GM18520 (cell line): ENCODE measurements around the gene MED22.
"Not testable (repeated sequence)": the region's sequence is repeated elsewhere in the genome, so short reads cannot be mapped to it uniquely, and the experiment has no call there.

ENCODE experiments used
- ATAC-seq: cut with Tn5 transposase; IDR thresholded peaks from one replicate; pipeline ENCODE4 v1.9.1; 2021; ENCODE audit not compliant: unreplicated experiment

MED22 gene

DNA sequence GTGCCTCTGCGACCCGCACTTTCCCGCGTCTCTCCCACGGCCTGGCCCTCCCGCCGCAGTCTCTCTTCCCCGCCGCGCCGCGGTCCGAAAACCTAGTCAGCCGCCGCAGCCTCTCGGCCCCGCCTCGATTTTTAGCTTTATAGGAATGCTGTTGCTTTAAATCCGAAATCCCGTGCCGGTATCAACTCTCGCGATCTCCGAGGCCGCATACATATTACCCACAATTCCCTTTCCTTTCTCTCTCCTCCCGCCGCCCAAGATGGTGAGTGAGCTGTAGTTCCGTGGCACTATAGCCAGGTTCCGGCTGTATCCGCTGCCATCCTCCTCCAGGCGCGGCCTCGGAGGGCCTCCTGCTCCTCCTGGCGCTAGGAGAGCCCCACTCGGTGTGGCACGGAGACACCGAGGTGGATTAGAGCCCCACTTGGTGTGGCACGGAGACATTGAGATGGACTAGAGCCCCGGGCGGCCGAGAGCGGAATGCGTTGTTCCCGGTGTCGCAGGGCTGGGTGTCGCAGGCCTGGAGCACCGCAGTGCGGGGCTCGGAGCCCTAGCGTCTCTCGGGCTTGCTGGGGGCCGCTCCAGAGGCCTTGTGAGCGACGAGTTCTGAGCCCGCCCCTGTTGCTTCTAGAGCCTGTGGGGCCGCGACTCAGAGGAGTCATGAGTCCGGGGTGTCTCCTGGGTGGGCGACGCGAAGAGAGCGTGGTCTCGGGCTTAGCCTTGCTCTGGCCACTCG is at the start of gene MED22, which contains the start of gene RPL7A:
Gene MED22, minus strand, starts transcription at position 147 of the 733 bp plus-strand sequence. CDS start 1,469 bp downstream, outside the sequence.
Gene RPL7A, plus strand, starts transcription at position 234 of the 733 bp plus-strand sequence. Its CDS starts 26 bp downstream, at position 260.
- ATAC-seq, result peak; percentile 58

DNA sequence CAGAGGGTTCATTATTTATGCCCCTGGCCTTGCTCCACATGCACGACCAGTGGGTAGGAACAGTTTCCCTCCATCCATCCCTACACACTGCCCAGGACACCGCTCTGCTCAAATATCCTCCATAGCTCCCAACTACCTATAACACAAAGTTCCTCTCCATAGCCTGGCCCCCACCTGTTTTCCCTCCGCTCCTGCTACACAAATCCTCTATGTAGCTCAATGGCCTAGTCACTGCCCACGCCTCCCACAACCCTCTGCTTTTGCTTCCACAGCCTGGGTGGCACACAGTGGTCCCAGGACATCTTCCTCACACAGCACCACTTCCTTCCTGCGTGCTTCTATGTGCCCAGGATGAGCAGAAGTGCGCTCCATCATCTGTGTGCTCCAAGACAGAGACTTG is 49.4 kb upstream of the MED22 start:
- no peak for ATAC-seq

- ATAC-seq, result no peak
Observed at GRCh38 chr9:133396952-133397351, 49.0 kb upstream of the MED22 start.

- no peak for ATAC-seq
Observed at GRCh38 chr9:133394687-133395271, 46.8 kb upstream of the MED22 start.

DNA sequence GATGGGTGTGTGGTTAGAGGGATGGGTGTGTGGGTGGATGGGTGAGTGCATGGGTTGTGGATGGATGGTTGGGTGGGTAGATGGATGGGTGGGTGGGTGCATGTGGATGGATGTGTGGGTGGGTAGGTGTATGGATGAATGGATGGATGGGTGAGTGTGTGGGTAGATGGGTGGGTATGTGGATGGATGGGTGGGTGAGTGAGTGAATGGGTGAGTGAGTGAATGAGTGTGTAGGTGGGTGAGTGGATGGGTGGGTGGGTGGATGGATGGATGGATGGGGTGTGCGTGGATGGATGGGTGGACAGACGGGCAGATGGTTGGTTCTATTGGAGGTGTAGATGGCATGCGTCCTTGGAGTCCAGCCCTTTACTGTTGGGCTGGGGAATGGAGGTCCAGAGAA is 45.5 kb upstream of the MED22 start:
- ATAC-seq, result no peak

- ATAC-seq, result not testable (repeated sequence)
Observed at GRCh38 chr9:133392308-133392707, 44.4 kb upstream of the MED22 start.

GRCh38 chr9:133391449-133391848 is 43.5 kb upstream of the MED22 start:
- not testable (repeated sequence) for ATAC-seq

DNA sequence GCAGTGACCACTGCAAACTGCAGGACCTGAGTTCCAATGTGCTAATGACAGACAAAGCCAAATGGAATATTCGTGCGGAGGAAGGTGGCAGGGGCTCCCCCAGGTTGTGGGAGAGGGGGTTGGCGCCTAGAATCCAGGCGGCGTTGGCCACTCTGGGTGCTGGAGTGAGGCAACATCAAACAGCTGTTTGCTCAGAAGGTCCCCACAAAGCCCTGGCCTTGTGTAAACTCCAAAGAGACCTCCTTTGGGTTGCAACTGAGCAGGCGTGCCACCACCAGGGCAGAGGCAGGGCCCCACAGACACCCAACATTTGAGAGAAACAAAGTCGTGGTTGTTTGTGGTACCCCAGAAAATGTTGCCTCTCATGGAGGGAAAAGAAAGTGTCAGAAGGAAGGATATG is 42.8 kb upstream of the MED22 start:
- ATAC-seq, result no peak

- no peak for ATAC-seq
Observed at GRCh38 chr9:133389562-133389961, 41.6 kb upstream of the MED22 start.

- ATAC-seq, result no peak
Observed at GRCh38 chr9:133389025-133389557, 41.2 kb upstream of the MED22 start.

DNA sequence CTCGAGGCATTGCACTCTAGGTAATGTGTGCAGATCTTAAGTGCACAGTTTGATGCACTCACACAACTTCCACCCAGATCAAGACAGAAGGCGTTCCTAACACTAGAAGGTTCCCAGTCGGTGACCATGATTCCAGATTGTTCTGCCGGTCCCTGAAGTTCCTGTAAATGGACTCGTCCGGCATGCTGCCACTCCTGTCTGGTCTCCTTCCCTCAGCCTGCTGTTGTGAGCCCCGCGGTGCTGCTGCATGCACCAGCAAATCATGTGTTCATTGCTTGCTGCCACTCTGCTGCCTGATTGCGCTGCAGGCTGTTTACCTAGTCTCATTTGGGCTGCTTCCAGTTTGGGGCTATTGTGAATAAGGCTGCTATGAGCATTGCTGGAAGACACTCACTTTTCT is 39.7 kb upstream of the MED22 start:
- no peak for ATAC-seq

- no peak for ATAC-seq
Observed at GRCh38 chr9:133386338-133386737, 38.4 kb upstream of the MED22 start.

- no peak for ATAC-seq
Observed at GRCh38 chr9:133385452-133385851, 37.5 kb upstream of the MED22 start.

DNA sequence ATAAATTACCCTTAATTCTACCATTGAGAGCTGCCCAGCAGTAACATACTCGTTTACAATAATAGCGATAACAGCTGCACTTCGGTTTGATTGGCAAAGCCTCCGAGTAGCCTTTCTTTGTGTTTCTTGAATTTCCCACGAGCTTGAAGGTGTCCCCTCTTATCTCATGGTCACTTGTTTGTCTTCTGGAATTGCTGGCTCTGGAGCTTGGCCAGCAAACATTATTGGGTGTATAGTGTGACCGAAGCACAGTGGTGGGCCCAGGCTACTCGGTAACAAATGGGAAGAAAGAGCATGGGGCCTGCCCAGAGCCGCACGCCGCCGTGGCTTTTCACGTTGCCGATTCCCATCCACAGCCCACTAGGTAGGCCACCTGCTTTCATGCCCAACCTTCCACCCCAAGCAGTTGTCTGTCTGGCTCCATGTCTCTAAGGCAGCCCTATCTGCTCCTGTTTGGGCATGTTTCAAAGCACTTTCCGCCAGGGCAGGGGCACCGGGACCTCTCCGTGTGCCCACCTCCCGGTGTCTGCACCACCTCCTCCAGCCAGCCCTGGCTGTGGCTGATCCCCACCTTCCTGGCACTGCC is 36.9 kb upstream of the MED22 start:
- ATAC-seq, result no peak

DNA sequence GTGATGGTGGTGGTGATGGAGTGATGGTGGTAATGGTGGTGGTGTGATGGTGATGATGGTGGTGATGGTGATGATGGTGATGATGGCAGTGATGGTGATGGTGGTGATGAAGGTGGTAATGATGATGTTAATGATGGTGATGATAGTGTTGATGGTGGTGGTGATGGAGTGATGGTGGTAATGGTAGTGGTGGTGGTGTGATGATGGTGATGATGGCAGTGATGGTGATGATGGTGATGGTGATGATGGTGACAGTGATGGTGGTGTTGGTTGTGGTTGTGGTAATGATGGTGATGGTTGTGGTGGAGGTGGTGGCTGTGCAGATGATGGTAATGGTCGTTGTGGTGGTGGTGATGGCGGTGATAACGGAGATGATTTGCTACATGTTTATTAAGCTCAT is 35.5 kb upstream of the MED22 start:
- no peak for ATAC-seq

- ATAC-seq, result no peak
Observed at GRCh38 chr9:133382507-133383141, 34.7 kb upstream of the MED22 start.

DNA sequence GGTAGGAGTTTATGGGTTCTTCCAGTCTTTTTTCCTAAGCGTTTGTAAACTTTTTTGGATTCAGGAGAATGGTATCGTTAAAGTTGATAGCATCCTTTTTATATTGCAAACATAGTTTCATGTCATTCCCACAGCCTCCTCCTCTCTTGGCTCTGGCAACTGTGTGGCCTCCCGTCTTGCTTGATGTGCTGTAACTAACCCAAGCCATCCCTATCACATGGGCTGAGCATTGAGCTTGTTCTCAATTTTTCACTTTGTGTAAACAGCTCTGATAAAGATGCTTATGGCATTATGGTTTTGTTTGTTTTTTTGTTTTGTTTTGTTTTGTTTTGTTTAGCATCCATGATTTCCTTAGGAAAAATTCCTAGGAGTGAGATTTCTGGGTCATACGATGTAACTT is 32.8 kb upstream of the MED22 start:
- ATAC-seq, result no peak

DNA sequence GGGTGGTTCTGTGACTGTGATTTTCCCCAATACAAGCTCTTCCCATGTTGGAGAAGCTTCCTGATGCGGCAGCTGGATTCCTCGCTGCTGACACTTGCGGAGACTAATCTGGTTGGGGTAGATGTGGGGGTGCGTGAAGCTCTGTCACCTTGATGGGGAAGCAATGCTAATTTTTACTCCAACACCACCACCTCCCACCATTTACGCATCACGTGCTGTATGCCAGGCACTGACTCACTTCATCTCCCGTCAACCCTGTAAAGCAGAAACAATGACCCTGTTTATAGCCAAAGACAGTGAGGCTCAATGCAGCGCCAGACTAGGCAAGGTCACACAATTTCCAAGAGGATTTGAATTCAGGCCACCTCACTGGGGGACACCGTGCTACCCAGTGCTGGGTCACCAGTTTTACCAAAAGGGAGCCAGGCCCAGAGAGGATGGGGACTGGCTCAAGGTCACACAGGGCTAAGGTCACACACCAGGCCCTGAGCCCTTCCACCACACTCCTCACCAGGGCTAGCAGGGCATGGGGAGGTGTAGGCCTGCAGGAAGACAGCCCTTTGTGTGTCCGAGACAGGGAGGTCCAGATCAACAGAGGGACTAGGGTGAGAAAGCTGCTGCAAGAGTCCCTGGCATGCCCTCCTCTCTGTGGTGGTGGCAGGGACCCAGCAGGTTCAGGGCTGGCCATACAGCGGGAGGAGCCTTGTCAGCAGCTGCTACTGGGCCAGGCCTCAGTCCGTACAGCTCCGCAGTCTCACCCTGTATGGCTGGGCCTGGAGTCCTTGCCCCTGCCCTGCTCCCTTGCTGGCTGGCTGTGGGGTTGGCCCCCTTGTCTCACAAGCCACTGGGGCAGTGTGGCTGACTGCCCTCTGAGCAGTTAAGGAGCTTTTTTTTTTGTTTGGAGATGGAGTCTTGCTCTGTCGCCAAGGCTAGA is 31.5 kb upstream of the MED22 start:
- ATAC-seq, result no peak

DNA sequence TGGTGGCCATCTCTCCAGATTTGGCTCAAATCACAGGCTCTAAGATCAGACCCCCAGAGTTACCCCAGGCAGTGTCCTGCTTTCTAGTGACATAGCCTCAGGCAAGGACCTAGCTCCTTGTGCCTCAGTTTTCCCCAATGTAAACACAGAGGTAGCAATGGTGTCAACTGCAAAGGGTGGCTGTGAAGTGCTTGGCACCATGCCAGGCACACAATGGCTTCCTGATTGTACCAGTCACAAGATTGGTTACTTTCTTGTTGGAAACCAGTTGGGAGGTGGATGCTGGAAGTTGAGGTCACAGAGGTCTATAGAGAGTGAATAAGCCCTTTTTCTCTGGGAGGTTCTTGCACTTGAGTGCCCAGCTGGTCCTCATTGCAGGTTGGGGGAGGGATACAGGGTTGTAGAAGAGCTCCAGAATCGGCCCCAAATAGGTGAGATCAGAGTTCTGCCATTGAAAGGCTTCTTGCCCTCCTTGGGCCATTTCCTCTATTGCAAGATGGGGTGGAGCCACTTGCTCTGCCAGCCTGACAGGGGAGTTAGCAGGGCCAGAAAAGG is 30.6 kb upstream of the MED22 start:
- ATAC-seq, result no peak

DNA sequence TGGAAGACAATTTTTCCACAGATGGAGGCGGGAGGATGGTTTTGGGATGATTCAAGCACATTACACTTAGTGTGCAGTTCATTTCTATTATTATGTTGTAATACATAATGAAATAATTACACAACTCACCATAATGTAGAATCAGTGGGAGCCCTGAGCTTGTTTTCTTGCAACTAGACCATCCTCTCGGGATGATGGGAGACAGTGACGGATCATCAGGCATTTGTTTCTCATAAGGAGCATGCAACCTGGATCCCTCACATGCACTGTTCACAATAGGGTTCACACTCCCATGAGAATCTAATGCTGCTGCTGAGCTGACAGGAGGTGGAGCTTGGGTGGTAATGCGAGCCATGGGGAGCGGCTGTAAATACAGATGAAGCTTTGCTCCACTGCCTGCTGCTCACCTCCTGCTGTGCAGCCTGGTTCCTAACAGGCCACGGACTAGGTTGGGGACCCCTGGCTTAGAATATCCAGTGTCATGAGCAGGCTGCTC is 29.8 kb upstream of the MED22 start:
- no peak for ATAC-seq
